SH-SY5Y (cell line): ENCODE data around the gene RNF41.

Experiments used
- GATA2 ChIP-seq: IDR thresholded peaks from 2 replicates; pipeline ENCODE4 v1.6.1; 2011; ENCODE audit warnings: mild to moderate bottlenecking, low read depth, low read length
- GATA3 ChIP-seq: IDR thresholded peaks from 2 replicates; pipeline ENCODE4 v1.6.1; 2011; ENCODE audit warnings: low read depth, mild to moderate bottlenecking, low read length, moderate library complexity

Gene RNF41

GRCh38 chr12:56172839-56173238 is 48.9 kb downstream of the RNF41 start:
- TF ChIP-seq GATA3 (no peak), GATA2 (no peak)

GRCh38 chr12:56169229-56169759 is 52.4 kb downstream of the RNF41 start:
- no peak for TF ChIP-seq GATA2
- TF ChIP-seq GATA3, result no peak

- TF ChIP-seq GATA2, result no peak
- TF ChIP-seq GATA3, result no peak
Measured at GRCh38 chr12:56165369-56165768, 56.4 kb downstream of the RNF41 start.

- TF ChIP-seq GATA3, result no peak
- TF ChIP-seq GATA2, result no peak
Measured at GRCh38 chr12:56164345-56164729, 57.4 kb downstream of the RNF41 start.

- TF ChIP-seq GATA3, result no peak
- TF ChIP-seq GATA2, result no peak
Measured at GRCh38 chr12:56163533-56164344, 58.0 kb downstream of the RNF41 start.

GRCh38 chr12:56162468-56163290 is 59.0 kb downstream of the RNF41 start:
- TF ChIP-seq GATA2 (no peak), GATA3 (no peak)

GRCh38 chr12:56161690-56162351 is 59.9 kb downstream of the RNF41 start:
- TF ChIP-seq GATA2, result no peak
- no peak for TF ChIP-seq GATA3

GRCh38 chr12:56160894-56161689 is 60.6 kb downstream of the RNF41 start:
- TF ChIP-seq GATA3 (no peak), GATA2 (no peak)

GRCh38 chr12:56160193-56160763 is 61.4 kb downstream of the RNF41 start:
- TF ChIP-seq GATA3, result no peak
- TF ChIP-seq GATA2, result no peak

- TF ChIP-seq GATA2 (no peak), GATA3 (no peak)
Measured at GRCh38 chr12:56159482-56160192, 62.1 kb downstream of the RNF41 start.

GRCh38 chr12:56158926-56159461 is 62.7 kb downstream of the RNF41 start:
- TF ChIP-seq GATA3 (no peak), GATA2 (no peak)

GRCh38 chr12:56158029-56158925 is 63.4 kb downstream of the RNF41 start, which contains the start of gene MYL6:
MYL6 (plus strand) TSS chr12:56158359; CDS start chr12:56158402, 43 bp downstream.
- TF ChIP-seq GATA3, result no peak
- 0 out of 2 replicates have a peak, but pooled peaks have one; percentile 18 for TF ChIP-seq GATA2
